Transverse colon (tissue), 4 donors: ENCODE results near the gene C22orf23.

Source experiments
- EP300 ChIP-seq: sonication (generic); formaldehyde crosslinking; IDR thresholded peaks from one replicate; pipeline ENCODE4 v1.6.1; 2017; ENCODE audit warnings: antibody characterized with exemption, low read depth
- POLR2A ChIP-seq: fragments of 450-650 bp; IDR thresholded peaks from one replicate; pipeline ENCODE4 v1.6.1; 2016; ENCODE audit warnings: antibody characterized with exemption, mild to moderate bottlenecking, moderate library complexity
- POLR2AphosphoS5 ChIP-seq, 3 donors: sonication (generic); formaldehyde crosslinking; IDR thresholded peaks; one replicate each; pipeline ENCODE4 v1.6.1; 2016; ENCODE audit warnings: antibody characterized with exemption in 3 of 3
- TF ChIP-seq, protein P1 (sequence below), 5 experiments: fragments of 200-600 bp in 3 of 5; fragments of 450-650 bp in 2 of 5; sonication (generic) in 3 of 5; IDR thresholded peaks; 1 replicate in 2 of 5; 2 replicates in 3 of 5; pipeline ENCODE4 v1.5.1; 2016 to 2017; ENCODE audit warnings: antibody characterized with exemption in 5 of 5, inconsistent platforms in 3 of 5, mild to moderate bottlenecking in 2 of 5, moderate library complexity in 1 of 5

DNA sequence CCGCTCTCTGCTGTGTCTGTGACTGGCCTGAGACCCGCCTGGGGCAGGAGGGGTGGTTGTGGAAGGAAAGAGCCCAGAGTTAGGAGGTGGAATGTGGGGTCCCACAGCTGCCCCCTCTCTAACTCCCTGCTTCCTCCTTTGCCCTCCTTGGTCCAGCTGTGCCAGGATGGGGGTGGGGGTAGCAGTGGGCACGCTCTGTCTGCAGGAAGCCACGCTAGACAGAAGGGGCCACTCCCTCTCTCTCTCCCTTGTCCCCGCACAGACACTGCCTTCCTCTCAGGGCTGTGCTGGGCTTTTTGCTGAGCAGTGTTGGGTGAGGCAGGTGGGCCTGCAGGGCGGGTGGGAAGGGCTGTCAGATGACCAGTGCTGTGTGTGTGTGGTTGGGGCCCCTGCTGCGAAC lies 33.0 kb upstream of the C22orf23 start:
- no peak for TF ChIP-seq POLR2A
- TF ChIP-seq, protein P1, sequence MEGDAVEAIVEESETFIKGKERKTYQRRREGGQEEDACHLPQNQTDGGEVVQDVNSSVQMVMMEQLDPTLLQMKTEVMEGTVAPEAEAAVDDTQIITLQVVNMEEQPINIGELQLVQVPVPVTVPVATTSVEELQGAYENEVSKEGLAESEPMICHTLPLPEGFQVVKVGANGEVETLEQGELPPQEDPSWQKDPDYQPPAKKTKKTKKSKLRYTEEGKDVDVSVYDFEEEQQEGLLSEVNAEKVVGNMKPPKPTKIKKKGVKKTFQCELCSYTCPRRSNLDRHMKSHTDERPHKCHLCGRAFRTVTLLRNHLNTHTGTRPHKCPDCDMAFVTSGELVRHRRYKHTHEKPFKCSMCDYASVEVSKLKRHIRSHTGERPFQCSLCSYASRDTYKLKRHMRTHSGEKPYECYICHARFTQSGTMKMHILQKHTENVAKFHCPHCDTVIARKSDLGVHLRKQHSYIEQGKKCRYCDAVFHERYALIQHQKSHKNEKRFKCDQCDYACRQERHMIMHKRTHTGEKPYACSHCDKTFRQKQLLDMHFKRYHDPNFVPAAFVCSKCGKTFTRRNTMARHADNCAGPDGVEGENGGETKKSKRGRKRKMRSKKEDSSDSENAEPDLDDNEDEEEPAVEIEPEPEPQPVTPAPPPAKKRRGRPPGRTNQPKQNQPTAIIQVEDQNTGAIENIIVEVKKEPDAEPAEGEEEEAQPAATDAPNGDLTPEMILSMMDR (IDR thresholded peaks at IDR 0.05) = no peak
- no peak for TF ChIP-seq EP300
- TF ChIP-seq POLR2AphosphoS5 (IDR thresholded peaks at IDR 0.05) = no peak
